GM19351 (cell line): Measurements from ENCODE around the gene OR10AG1.
A peak's percentile ranks its signal among the peaks of the same experiment; 100 is the strongest.

ENCODE experiments used
- ATAC-seq: cut with Tn5 transposase; IDR thresholded peaks from one replicate; pipeline ENCODE4 v1.9.1; 2021; ENCODE audit warnings: mild to moderate bottlenecking, moderate library complexity; ENCODE audit not compliant: unreplicated experiment

Gene OR10AG1, protein sequence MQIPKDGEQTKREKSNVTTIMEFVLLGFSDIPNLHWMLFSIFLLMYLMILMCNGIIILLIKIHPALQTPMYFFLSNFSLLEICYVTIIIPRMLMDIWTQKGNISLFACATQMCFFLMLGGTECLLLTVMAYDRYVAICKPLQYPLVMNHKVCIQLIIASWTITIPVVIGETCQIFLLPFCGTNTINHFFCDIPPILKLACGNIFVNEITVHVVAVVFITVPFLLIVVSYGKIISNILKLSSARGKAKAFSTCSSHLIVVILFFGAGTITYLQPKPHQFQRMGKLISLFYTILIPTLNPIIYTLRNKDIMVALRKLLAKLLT

DNA sequence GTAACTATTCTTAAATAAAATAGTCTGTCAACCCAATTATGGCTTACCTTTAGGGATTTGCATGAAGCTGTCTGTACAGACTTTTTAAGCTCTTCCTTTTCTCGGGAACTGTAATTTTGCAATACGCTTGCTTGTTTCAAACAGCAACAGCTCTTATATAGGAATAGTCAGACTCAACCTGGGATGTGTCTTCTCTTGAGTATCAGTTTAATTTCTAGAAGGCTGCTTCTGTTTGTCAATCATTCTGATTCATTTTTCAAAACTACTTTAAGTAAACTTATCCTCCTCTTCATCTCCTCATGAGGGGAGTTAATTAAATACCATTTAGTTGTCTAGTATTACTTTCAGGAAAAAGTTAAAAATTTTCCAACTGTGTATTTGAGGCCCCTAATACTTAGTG lies at the start of gene OR10AG1:
Gene OR10AG1 (minus strand): TSS at position 101 of the 400 bp plus-strand sequence. CDS start 38 bp downstream, at position 63.
- no peak for ATAC-seq

DNA sequence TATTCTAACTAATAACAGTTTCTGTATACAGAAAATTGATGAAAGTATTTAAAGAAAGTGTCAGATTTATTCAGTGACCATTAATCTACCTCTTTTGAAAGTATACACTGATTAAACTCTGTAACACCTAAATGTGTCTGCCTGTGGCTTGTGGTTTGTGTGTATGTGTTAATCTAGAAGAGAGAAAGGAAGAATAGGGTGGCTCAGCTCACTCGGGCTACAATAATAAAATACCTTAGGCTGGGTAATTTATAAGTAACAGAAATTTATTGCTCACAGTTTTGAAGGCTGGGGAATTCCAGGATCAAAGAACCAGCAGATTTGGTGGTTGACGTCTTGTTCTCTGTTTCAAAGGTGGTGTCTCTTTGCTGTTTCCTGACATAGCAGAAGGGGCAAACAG lies 44.1 kb upstream of the OR10AG1 start:
- no peak for ATAC-seq

DNA sequence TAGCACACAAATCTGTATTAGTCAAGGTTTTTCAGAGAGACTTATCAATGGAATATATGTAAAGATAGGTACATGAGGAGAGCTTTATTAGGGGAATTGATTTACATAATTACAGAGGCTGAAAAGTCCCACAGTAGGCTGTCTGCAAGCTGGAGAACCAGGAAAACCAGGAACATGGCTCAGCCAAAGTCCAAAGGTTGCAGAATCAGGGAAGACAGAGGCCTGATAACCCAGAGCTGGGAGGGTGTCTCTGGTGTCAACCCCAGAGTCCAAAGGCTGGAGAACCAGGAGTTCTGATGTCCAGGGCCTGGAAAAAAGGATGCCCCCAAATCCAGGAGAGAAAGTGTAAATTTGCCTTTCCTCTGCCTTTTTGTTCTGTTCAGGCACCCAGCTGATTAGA lies 41.0 kb upstream of the OR10AG1 start:
- no peak for ATAC-seq

DNA sequence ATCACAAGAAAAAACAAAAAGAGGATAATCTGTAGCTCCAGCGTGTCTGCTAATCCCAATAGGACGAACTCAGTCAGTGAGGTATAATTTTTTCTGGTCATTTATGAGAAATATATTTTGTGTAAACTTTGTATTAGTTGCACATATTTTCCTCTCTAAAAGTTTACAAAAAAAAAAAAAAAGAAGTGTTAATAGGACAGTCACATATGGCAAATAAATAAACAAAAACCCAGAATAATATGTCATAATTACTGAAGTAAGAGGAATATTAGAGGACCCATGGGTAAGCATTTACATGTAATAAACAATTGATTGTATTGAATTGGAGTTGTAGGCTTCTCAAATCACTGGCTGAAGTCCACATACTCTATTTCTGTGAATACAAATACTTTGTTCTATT lies 24.8 kb upstream of the OR10AG1 start, which contains the start of gene OR5F1:
Gene OR5F1 (minus strand): TSS at position 101 of the 400 bp plus-strand sequence. CDS start 0 bp downstream, at position 101.
- no peak for ATAC-seq

DNA sequence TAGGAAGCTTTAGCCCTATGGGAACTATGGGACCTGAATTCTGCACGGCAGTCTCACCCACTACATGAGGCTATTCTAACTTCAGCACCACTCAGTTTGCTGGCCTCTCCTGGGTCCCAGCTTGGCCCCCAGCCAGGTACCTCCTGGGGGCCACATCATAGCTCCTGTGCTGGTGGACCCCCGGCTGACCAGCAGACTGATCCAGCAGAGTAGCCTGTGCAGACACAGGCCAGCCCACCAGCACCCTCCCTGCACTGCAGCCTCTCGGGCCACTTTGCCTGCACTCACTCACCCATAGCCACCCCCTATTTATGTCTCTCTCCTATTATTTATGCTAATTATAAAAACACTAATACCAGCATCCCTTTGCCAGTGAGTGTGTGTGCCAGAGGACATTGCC lies 1.2 kb upstream of the OR10AG1 start:
- ATAC-seq, result no peak

DNA sequence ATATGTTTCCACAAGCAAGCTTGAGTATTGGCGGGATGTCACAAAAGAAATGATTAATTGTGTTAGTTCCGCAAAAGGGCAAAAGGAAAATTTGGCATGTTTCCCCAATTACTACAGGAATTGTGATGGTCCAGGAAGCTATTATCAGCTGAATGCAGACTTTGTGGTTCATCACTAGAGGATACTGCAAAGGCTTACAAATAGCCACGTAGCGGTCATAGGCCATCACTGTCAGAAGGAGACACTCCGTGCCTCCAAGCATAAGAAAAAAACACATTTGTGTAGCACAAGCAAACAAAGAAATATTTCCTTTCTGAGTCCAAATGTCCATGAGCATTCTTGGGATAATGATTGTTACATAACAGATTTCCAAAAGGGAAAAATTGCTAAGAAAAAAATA lies 1.8 kb downstream of the OR10AG1 start:
- ATAC-seq, result no peak

DNA sequence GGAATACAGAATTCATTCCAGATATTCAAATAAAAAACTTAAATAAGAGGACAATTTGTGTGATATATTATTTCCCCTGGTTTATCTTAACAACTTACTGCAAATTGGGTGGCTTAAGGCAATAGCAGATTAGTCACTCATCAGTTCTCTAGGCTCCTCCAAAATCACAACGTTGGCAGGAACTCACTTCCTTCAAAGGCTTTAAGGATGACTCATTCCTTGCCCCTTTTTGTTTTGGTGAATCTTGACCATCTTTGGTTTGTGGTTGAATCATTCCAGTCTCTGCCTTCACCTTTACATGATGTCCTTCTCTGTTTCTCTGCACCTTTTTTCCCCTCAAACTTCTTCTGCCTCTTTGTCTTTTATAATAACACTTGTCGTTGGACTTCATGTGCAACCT lies 3.4 kb downstream of the OR10AG1 start:
- ATAC-seq, result no peak

DNA sequence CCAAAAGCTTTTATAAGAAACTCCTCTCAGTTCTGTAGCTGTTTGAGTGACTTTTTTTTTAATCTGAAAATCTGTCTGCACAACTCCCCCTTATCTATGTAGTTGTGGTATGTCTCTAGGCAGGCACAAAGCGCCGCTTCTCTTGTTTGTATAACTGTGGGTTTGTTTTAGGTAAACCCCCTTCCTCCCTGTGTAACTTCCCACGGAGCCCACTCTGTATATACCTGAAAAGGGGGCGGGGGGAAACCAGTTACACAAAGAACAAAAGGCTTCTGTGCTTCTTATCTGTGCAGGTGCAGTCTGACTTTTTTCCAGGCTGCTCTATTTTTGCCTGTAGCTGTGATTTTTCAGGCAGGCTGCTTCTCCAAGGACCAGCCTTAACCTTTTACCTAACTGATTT lies 13.2 kb downstream of the OR10AG1 start:
- no peak for ATAC-seq

DNA sequence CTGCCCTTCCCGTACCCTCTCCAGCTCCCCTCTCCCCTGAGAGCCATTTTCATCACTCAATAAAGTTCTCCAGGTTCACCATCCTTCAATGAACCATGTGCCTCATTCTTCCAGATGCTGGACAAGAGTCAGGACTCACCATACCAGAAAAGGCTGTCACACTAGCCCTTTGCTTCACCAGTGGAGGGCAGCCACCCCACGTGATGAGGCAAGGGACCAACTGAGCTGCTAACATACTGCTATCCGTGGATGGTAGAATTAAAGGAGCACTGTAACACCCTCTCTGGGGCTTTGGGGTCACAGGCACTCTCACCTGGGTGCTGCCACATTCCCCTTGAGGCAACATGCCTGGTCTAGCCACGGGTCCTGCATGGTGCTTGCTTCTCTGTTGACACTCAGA lies 20.4 kb downstream of the OR10AG1 start:
- ATAC-seq, result no peak

DNA sequence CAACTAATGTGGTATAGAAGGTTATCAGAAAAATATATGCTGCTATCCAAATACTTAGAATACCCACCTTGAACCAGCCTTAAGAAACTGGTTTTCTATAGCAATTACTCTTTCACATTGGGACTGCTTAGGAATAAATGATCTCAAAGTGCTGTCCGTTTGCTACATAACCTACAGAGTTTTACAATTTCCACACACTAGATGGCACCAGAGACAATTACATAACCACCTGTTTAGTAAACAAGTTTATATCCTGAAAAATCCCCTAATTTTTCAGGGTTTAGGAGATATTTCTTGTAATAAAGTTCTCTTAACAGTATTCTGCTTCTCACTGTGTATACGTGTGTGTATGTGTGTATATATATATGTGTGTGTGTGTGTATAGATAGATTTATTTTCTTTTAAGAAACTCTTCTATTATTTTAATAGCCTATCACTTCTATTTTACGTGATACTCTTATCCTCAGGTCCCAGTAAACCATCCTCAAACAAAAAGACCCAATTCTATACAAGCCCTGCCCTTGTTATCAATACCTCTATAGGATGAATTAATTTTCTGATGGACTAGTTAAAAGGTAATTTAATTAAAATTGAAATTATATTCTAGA lies 26.9 kb downstream of the OR10AG1 start:
- ATAC-seq, result peak; percentile 69

DNA sequence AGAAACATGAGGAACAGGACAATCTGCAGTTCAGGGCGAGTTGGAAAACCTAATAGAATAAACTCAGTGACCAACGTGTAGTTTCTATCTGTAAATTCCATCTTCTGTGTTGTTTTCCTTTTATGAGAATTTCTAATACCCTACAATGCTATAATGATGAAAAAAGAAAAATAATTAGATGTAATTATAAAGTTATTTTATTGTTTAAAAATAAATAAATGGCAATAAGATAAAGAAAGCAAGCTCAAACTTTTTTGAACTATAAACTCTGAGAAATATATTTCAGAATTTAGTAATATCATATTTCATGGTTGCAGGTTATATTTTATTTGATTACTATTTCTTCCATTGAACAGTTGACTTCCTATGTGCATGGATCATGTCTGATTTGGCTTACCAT lies 33.4 kb downstream of the OR10AG1 start, which contains the start of gene OR5I1:
Gene OR5I1 (minus strand): TSS at position 101 of the 400 bp plus-strand sequence. CDS start 0 bp downstream, at position 101.
- no peak for ATAC-seq

DNA sequence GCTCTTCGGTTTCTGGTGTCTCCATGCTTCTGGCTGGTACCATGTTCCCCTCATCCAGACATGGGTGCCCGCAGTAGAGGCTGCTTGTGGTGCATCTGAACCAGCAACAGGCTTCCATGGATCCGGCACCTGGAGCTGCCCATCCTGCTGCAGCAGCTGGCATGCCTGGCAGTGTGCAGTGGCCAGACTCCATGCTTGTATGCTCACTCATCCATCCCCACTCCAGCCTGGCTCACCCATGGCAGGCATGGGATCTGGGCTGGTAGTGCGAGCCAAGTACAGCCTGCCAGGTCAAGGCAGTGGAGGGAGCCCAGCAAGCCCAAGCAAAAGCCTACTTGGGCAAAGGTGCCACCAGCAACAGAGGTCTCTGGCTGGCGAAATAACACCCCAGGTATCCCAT lies 49.2 kb downstream of the OR10AG1 start:
- no peak for ATAC-seq
